Heart right ventricle (tissue), 16 donors: Measurements from ENCODE around the gene TMC3. TPM values are rescaled to one million over a fixed set of nuclear protein-coding genes. Genes with fewer than 3 reads are reported as not detected.

Experiments used
- ATAC-seq, 8 donors: fragments of 200-7000 bp; cut with Tn5 transposase; one replicate each; pipeline ENCODE4 v1.9.1; 2020; ENCODE audit warnings: mild to moderate bottlenecking in 8 of 8, moderate library complexity in 8 of 8, moderate number of reproducible peaks in 1 of 8
- DNase-seq, 2 donors: peaks; one replicate each; pipeline ENCODE4 v3.0.0-alpha.2; 2020
- H3K27ac ChIP-seq, 10 donors: fragments of 200-600 bp; sonication (generic) in 2 of 10; one replicate each; pipeline versions ENCODE4 v1.5.0 to v1.8.0; 2020 to 2022; ENCODE audit warnings: mild to moderate bottlenecking in 3 of 10
- H3K27me3 ChIP-seq, 7 donors: fragments of 200-600 bp; one replicate each; pipeline ENCODE4 v1.8.0; 2021 to 2022; ENCODE audit warnings: mild to moderate bottlenecking in 2 of 7
- H3K36me3 ChIP-seq, 9 donors: fragments of 200-600 bp; sonication (generic) in 1 of 9; one replicate each; pipeline versions ENCODE4 v1.5.0 to v1.8.0; 2020 to 2022; ENCODE audit warnings: mild to moderate bottlenecking in 2 of 9
- H3K4me1 ChIP-seq, 9 donors: fragments of 200-600 bp; sonication (generic) in 1 of 9; one replicate each; pipeline versions ENCODE4 v1.5.0 to v1.8.0; 2020 to 2022; ENCODE audit warnings: mild to moderate bottlenecking in 4 of 9
- H3K4me3 ChIP-seq, 10 donors: fragments of 200-600 bp; sonication (generic) in 2 of 10; one replicate each; pipeline versions ENCODE4 v1.5.0 to v1.8.0; 2020 to 2022; ENCODE audit warnings: mild to moderate bottlenecking in 7 of 10, moderate library complexity in 2 of 10
- H3K9me3 ChIP-seq, 11 donors: fragments of 200-600 bp in 10 of 11; sonication (generic) in 2 of 11; one replicate each; pipeline versions ENCODE4 v1.5.0 to v1.8.0; 2013 to 2022; ENCODE audit warnings: mild to moderate bottlenecking in 2 of 11, control low read depth in 1 of 11, moderate library complexity in 1 of 11
- CTCF ChIP-seq, 9 donors: fragments of 200-600 bp; sonication (generic) in 2 of 9; IDR thresholded peaks; one replicate each; pipeline versions ENCODE4 v1.5.0 to v1.8.0; 2021 to 2022; ENCODE audit warnings: antibody characterized with exemption in 9 of 9, mild to moderate bottlenecking in 5 of 9, moderate library complexity in 1 of 9
- WGBS, 2 donors: extraction: QIAGEN DNeasy Blood & Tissue Kit; methylation state at CpG; one replicate each; pipeline ENCODE4 v1.1.7; 2013; ENCODE audit warnings: inconsistent platforms in 1 of 2; 5-methylcytosine and 5-hydroxymethylcytosine counted together
- intact Hi-C, 10 donors: fragments of 100-400 bp; cut with DNase I; formaldehyde crosslinking; loops; one replicate each; pipeline versions ENCODE4 v1.11.1 to v1.14.2; 2022
- polyA plus RNA-seq, 2 donors: library from polyadenylated mRNA; stranded (reverse); fragments of 200-250 nt; gene quantifications; one replicate each; pipeline ENCODE4 v1.2.3, GENCODE V29; 2013
- total RNA-seq, 10 donors: library from RNA; stranded (reverse); fragmentation: NEBNext Ultra II Directional in 3 of 10; extraction: Animal tissue kit (Norgen Biotek cat#: 25700) in 3 of 10; gene quantifications; one replicate each; pipeline versions ENCODE4 v1.2.1 to v1.2.4, GENCODE V29; 2021 to 2023
- donor health status: Arrhythmogenic right ventricular cardiomyopathy.
- donor health status: ischemic (EF 13 %, LVEDD 7.1; RV severe dilation, severe dysfunction).
- donor health status: healthy with polysubstance abuse.
- donor health status: DM: no; HTN: yes; CAD: no.
- donor health status: DM: no; HTN: no; CAD: no.
- donor health status: ischemic (EF 25% LVEDD 6.9; RV normal size, moderate dysfunction).
- donor health status: ischemic (EF 25% LVEDD 5.7; RV mildly dilated, moderate dysfunction).
- donor health status: healthy.
- donor health status: DM: yes; HTN: yes; CAD: no.
- donor health status: Ischemic cardiomyopathy.
- donor health status: ischemic (EF 35%, LVEDD 5.7; RV mildly dilated, moderate dysfunction).
- donor health status: nonischemic (EF 11% LVEDD 7.7; RV severe dilation, severe dysfunction).
- donor health status: DM: yes; HTN: yes; CAD: no.
- donor health status: PGD.
- donor health status: ischemic (EF 29% LVEDD 5.4; RV normal size, mild dysfunction).
- donor health status: nonischemic (EF 23%, LVEDD 6.1; RV moderate dilation, normal function).

The TMC3 gene
- total and polyA plus RNA-seq, 12 donors = under 0.01 TPM; not detected in 11

DNA sequence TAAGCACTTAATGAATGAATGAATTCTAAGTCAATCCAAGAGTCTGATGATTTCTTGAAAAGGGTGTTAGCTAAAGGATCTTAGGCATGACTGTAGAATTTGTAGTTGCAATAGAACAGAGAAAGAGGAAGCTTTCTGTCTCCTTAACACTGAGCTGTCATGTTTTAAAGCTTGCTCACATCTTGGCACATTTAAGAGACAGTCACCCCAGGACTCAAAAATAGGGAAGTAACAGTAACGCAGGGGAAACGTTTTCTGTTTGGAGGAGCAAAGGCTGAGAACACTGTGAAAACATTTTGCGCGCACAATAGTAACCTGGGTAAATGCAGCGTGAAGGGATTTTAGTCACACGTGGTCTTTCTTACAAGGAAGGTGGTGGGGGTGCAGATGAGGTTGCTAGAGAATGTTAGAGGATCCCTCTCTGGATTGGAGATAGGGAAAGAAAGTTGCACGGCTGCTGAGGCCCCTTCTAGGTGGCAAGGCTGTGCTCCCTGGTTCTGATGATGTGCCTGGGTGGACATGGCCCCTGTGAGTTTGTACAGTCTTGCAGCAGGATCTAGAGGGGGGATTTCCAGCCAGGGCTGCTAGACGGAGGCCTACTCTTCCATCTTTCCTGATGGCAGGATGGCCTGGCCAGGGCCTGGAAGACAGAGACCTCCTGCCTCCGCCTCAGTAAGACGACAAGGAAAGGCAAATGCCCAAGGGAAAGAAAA lies 62.1 kb downstream of the TMC3 start:
- no peak for TF ChIP-seq CTCF (IDR thresholded peaks at IDR 0.05)

GRCh38 chr15:81310480-81310879 lies 63.5 kb downstream of the TMC3 start:
- H3K9me3 ChIP-seq = no peaks in the 10 kb centered on the region
- H3K4me1 ChIP-seq = peaks cover 0 to 46% (median 8%) of the 10 kb centered on the region in 9 donors
- H3K27ac ChIP-seq = peak overlapping the region in 3 of 10 donors; percentile 22 to 89 (median 41)
- ATAC-seq (no peak), DNase-seq (no peak)
- peaks cover 0 to 81% (median 8%) of the 10 kb centered on the region in 9 donors for H3K36me3 ChIP-seq
- 96% methylated on average over 5 of the region's 5 CpGs for WGBS, 2 donors
- intact Hi-C loops = no loop called here
- H3K4me3 ChIP-seq = no peak overlapping the region
- TF ChIP-seq CTCF (IDR thresholded peaks at IDR 0.05) = no peak
- no peaks in the 10 kb centered on the region for H3K27me3 ChIP-seq

More for the DNA sequence above, 62.1 kb downstream of the TMC3 start:
- Histone ChIP-seq H3K27me3 (no peaks in the 10 kb centered on the region), H3K27ac (peak overlapping the region in 8 of 10 donors; percentile 4 to 89 (median 34)), H3K4me3 (no peak overlapping the region), H3K9me3 (no peaks in the 10 kb centered on the region), H3K36me3 (peaks cover 0 to 80% (median 8%) of the 10 kb centered on the region in 9 donors), H3K4me1 (peaks cover 0 to 45% (median 8%) of the 10 kb centered on the region in 9 donors)
- DNase-seq (no peak), ATAC-seq (peak in 6 of 8 donors; percentile 16 to 39 (median 21))
- intact Hi-C loops = no loop called here
- WGBS, 2 donors = 85 to 93% methylated on average over 10 of the region's 10 CpGs

GRCh38 chr15:81309647-81310450 lies 64.2 kb downstream of the TMC3 start:
- no peaks in the 10 kb centered on the region for H3K27me3 ChIP-seq
- ATAC-seq = peak in 2 of 8 donors; percentile 9 to 28
- intact Hi-C loops = no loop called here
- H3K4me1 ChIP-seq = peaks cover 0 to 52% (median 8%) of the 10 kb centered on the region in 9 donors
- peak overlapping the region in 2 of 10 donors; percentile 41 to 89 for H3K27ac ChIP-seq
- WGBS, 2 donors = 86 to 87% methylated on average over 8 of the region's 8 CpGs
- no peaks in the 10 kb centered on the region for H3K9me3 ChIP-seq
- TF ChIP-seq CTCF (IDR thresholded peaks at IDR 0.05) = no peak
- no peak for DNase-seq
- H3K4me3 ChIP-seq = no peak overlapping the region
- peaks cover 0 to 82% (median 8%) of the 10 kb centered on the region in 9 donors for H3K36me3 ChIP-seq

DNA sequence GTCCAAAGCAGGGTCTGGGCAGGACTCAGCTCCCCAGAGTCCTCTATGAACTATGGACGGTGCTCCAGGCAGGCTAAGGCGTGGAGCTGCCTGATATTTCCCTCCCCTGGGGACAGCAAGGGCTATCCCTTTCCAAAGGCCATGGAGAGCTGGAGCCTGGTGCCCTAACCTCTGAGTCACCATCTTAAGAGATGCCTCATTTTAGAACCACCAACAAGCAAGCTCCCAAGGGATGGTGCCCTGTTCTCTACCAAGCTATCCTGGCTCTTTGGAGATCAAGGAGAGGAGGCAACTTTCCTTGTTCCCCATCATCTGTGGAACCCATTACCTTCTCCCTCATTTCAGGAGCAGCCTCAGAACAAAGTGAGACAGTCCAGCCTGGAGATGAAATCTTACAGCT lies 65.8 kb downstream of the TMC3 start:
- ATAC-seq = peak in 1 of 8 donors; percentile 15
- 59 to 70% methylated on average over 2 of the region's 2 CpGs for WGBS, 2 donors

More for the DNA sequence above, 65.8 kb downstream of the TMC3 start:
- Histone ChIP-seq H3K27ac (no peak overlapping the region), H3K4me1 (peaks cover 0 to 62% (median 13%) of the 10 kb centered on the region in 9 donors), H3K27me3 (no peaks in the 10 kb centered on the region), H3K4me3 (no peak overlapping the region), H3K9me3 (no peaks in the 10 kb centered on the region), H3K36me3 (peaks cover 0 to 89% (median 8%) of the 10 kb centered on the region in 9 donors)
- intact Hi-C loops = no loop called here
- DNase-seq = no peak
- TF ChIP-seq CTCF (IDR thresholded peaks at IDR 0.05) = no peak
